LNCAP (cell line): Measurements from ENCODE around the gene UBAP1L.

Source experiments
- CTCF ChIP-seq: fragments of 450-650 bp; IDR thresholded peaks from 2 replicates; pipeline ENCODE4 v1.5.1; 2017; ENCODE audit warnings: mild to moderate bottlenecking

The UBAP1L gene

GRCh38 chr15:65115086-65115485 is at the start of gene UBAP1L:
Gene UBAP1L (minus strand): TSS chr15:65115200. CDS start chr15:65106215, 8,985 bp downstream.
- TF ChIP-seq CTCF, result no peak

GRCh38 chr15:65164139-65164538 is 49.1 kb upstream of the UBAP1L start:
- TF ChIP-seq CTCF, result no peak

GRCh38 chr15:65163041-65163440 is 48.0 kb upstream of the UBAP1L start:
- TF ChIP-seq CTCF, result no peak

- no peak for TF ChIP-seq CTCF
These were observed 41.7 kb upstream of the UBAP1L start for GRCh38 chr15:65156692-65157091.

- no peak for TF ChIP-seq CTCF
These were observed 39.7 kb upstream of the UBAP1L start for GRCh38 chr15:65154720-65155119.

- no peak for TF ChIP-seq CTCF
These were observed 32.9 kb upstream of the UBAP1L start for GRCh38 chr15:65147902-65148301.

GRCh38 chr15:65146438-65146837 is 31.4 kb upstream of the UBAP1L start:
- TF ChIP-seq CTCF, result no peak

GRCh38 chr15:65134538-65134937 is 19.5 kb upstream of the UBAP1L start:
- TF ChIP-seq CTCF, result no peak
